PC-9 (cell line): Measurements from ENCODE around the gene PCDH9.

ENCODE experiments used
- CTCF ChIP-seq: fragments of 200-600 bp; sonication (generic); conservative IDR thresholded peaks from 2 replicates; pipeline ENCODE4 v1.6.1; 2017; ENCODE audit warnings: mixed run types, antibody characterized with exemption, mild to moderate bottlenecking, moderate library complexity
- EZH2 ChIP-seq: fragments of 200-600 bp; sonication (generic); IDR thresholded peaks from 2 replicates; pipeline ENCODE4 v1.8.0; 2017; ENCODE audit warnings: antibody characterized with exemption, low read depth

GRCh38 chr13:66462187-66462586, 767.9 kb downstream of the PCDH9 start:
- TF ChIP-seq CTCF = no peak
- no peak for TF ChIP-seq EZH2
